RWPE2 (cell line): Measurements from ENCODE around the gene ZDHHC3.

Experiments
- ATAC-seq: fragments of 200-7000 bp; cut with Tn5 transposase; 3 replicates; pipeline ENCODE4 v1.9.1; 2021; ENCODE audit warnings: low read depth
- DNase-seq: peaks from one replicate; pipeline ENCODE4 v3.0.0-alpha.2; 2020; ENCODE audit warnings: low spot score
- H3K27ac ChIP-seq: fragments of 450-650 bp; 2 replicates; pipeline ENCODE4 v1.5.1; 2017; ENCODE audit warnings: mild to moderate bottlenecking; ENCODE audit not compliant: poor library complexity, severe bottlenecking
- H3K27me3 ChIP-seq: fragments of 250-450 bp; sonication (Bioruptor Pico); 2 replicates; pipeline ENCODE4 v1.5.1; 2021; ENCODE audit warnings: mild to moderate bottlenecking, moderate library complexity; ENCODE audit not compliant: insufficient read depth, poor library complexity, severe bottlenecking
- H3K36me3 ChIP-seq: fragments of 250-450 bp; sonication (Bioruptor Pico); 2 replicates; pipeline ENCODE4 v1.5.1; 2020; ENCODE audit warnings: low read depth, mild to moderate bottlenecking, moderate library complexity
- H3K4me1 ChIP-seq: fragments of 250-450 bp; sonication (Bioruptor Pico); 2 replicates; pipeline ENCODE4 v1.5.1; 2021; ENCODE audit warnings: mild to moderate bottlenecking, moderate library complexity; ENCODE audit not compliant: insufficient read depth, poor library complexity, severe bottlenecking
- H3K4me3 ChIP-seq: fragments of 250-450 bp; sonication (Bioruptor Pico); 2 replicates; pipeline ENCODE4 v1.5.1; 2021; ENCODE audit warnings: mild to moderate bottlenecking, moderate library complexity; ENCODE audit not compliant: severe bottlenecking
- H3K9me3 ChIP-seq: fragments of 250-450 bp; sonication (Bioruptor Pico); 2 replicates; pipeline ENCODE4 v1.5.1; 2021; ENCODE audit warnings: mild to moderate bottlenecking, moderate library complexity; ENCODE audit not compliant: severe bottlenecking
- CTCF ChIP-seq: fragments of 450-650 bp; IDR thresholded peaks from one replicate; pipeline ENCODE4 v1.5.1; 2017; ENCODE audit warnings: mild to moderate bottlenecking, moderate library complexity; ENCODE audit not compliant: poor library complexity, severe bottlenecking

The ZDHHC3 gene

GRCh38 chr3:44976002-44976815 is at the start of gene ZDHHC3, which contains the start of gene EXOSC7:
Gene ZDHHC3, minus strand, starts transcription at chr3:44976174. Its CDS starts 16,738 bp downstream, at chr3:44959436.
Gene EXOSC7, plus strand, starts transcription at chr3:44976244. Its CDS starts 34 bp downstream, at chr3:44976278.
- ATAC-seq: peak; percentile 71
- TF ChIP-seq CTCF: no peak
- Histone ChIP-seq H3K4me1 (peaks cover 19% of the 10 kb centered on the region), H3K27ac (peak within 1 kb of the TSS; percentile 78), H3K36me3 (peaks cover 14% of the 10 kb centered on the region), H3K9me3 (no peaks in the 10 kb centered on the region), H3K27me3 (no peaks in the 10 kb centered on the region), H3K4me3 (peak within 1 kb of the TSS; percentile 98)
- peak; percentile 83 for DNase-seq

GRCh38 chr3:45024542-45025255 is 48.7 kb upstream of the ZDHHC3 start:
- no peaks in the 10 kb centered on the region for H3K27me3 ChIP-seq
- ATAC-seq (no peak), DNase-seq (no peak)
- H3K4me3 ChIP-seq: no peak overlapping the region
- no peaks in the 10 kb centered on the region for H3K36me3 ChIP-seq
- no peak for TF ChIP-seq CTCF
- H3K4me1 ChIP-seq: no peaks in the 10 kb centered on the region
- H3K27ac ChIP-seq: no peak overlapping the region
- no peaks in the 10 kb centered on the region for H3K9me3 ChIP-seq

GRCh38 chr3:45023675-45024074 is 47.7 kb upstream of the ZDHHC3 start:
- no peak for TF ChIP-seq CTCF
- Histone ChIP-seq H3K27ac (no peak overlapping the region), H3K27me3 (no peaks in the 10 kb centered on the region), H3K4me1 (no peaks in the 10 kb centered on the region), H3K4me3 (no peak overlapping the region), H3K9me3 (no peaks in the 10 kb centered on the region), H3K36me3 (no peaks in the 10 kb centered on the region)
- DNase-seq (no peak), ATAC-seq (no peak)

GRCh38 chr3:45021524-45022297 is 45.7 kb upstream of the ZDHHC3 start:
- Histone ChIP-seq H3K4me3 (no peak overlapping the region), H3K27me3 (no peaks in the 10 kb centered on the region), H3K36me3 (no peaks in the 10 kb centered on the region), H3K27ac (no peak overlapping the region), H3K9me3 (no peaks in the 10 kb centered on the region), H3K4me1 (no peaks in the 10 kb centered on the region)
- no peak for TF ChIP-seq CTCF
- no peak for DNase-seq
- no peak for ATAC-seq
